ENCODE data around the gene USP24. TPM values are rescaled to one million over a fixed set of nuclear protein-coding genes. Genes with fewer than 3 reads are reported as not detected.

Gene USP24
- total RNA-seq, 1 donor from 2014 or later = 58.1 TPM

GRCh38 chr1:55040083-55040932 lies 174.9 kb downstream of the USP24 start:
- no peak overlapping the region for H3K27ac Mint-ChIP-seq
- H3K4me3 Mint-ChIP-seq = peak overlapping the region; percentile 71
- H3K36me3 Mint-ChIP-seq = no peaks in the 10 kb centered on the region
- TF ChIP-seq CTCF (IDR thresholded peaks at IDR 0.05; ENCODE audit: unreplicated experiment) = no peak
- DNase-seq (ENCODE audit: low spot score in 2 of 2, unreplicated experiment in 2 of 2) = no peak
- H3K27me3 Mint-ChIP-seq (ENCODE audit: low read depth) = peaks cover 79% of the 10 kb centered on the region
- no peaks in the 10 kb centered on the region for H3K9me3 Mint-ChIP-seq
- H3K4me1 Mint-ChIP-seq = peaks cover 17% of the 10 kb centered on the region

- peak within 1 kb of the TSS; percentile 71 for H3K4me3 Mint-ChIP-seq
- H3K27me3 Mint-ChIP-seq (ENCODE audit: low read depth) = peaks cover 84% of the 10 kb centered on the region
- DNase-seq (ENCODE audit: low spot score in 2 of 2, unreplicated experiment in 2 of 2) = peak; percentile 49 to 79
- no peak for TF ChIP-seq CTCF (IDR thresholded peaks at IDR 0.05; ENCODE audit: unreplicated experiment)
- H3K9me3 Mint-ChIP-seq = no peaks in the 10 kb centered on the region
- H3K36me3 Mint-ChIP-seq = no peaks in the 10 kb centered on the region
- peak within 1 kb of the TSS; percentile 7 for H3K27ac Mint-ChIP-seq
- H3K4me1 Mint-ChIP-seq = peaks cover 17% of the 10 kb centered on the region
These were observed 175.7 kb downstream of the USP24 start, which contains the start of gene PCSK9 for GRCh38 chr1:55039342-55040082. Gene PCSK9, plus strand, starts transcription at chr1:55039548. Its CDS starts 290 bp downstream, at chr1:55039838.

- DNase-seq (ENCODE audit: low spot score in 2 of 2, unreplicated experiment in 2 of 2) = no peak
- H3K27ac Mint-ChIP-seq = no peak overlapping the region
- no peaks in the 10 kb centered on the region for H3K9me3 Mint-ChIP-seq
- no peak for TF ChIP-seq CTCF (IDR thresholded peaks at IDR 0.05; ENCODE audit: unreplicated experiment)
- H3K27me3 Mint-ChIP-seq (ENCODE audit: low read depth) = peaks cover 86% of the 10 kb centered on the region
- peak overlapping the region; percentile 71 for H3K4me3 Mint-ChIP-seq
- H3K4me1 Mint-ChIP-seq = peaks cover 17% of the 10 kb centered on the region
- no peaks in the 10 kb centered on the region for H3K36me3 Mint-ChIP-seq
These were observed 176.2 kb downstream of the USP24 start for GRCh38 chr1:55038974-55039341.

GRCh38 chr1:55038552-55038838 lies 176.7 kb downstream of the USP24 start:
- Mint-ChIP-seq H3K27me3 (ENCODE audit: low read depth) (peaks cover 84% of the 10 kb centered on the region), H3K4me1 (peaks cover 17% of the 10 kb centered on the region), H3K36me3 (no peaks in the 10 kb centered on the region), H3K27ac (no peak overlapping the region), H3K9me3 (no peaks in the 10 kb centered on the region), H3K4me3 (no peak overlapping the region)
- no peak for DNase-seq (ENCODE audit: low spot score in 2 of 2, unreplicated experiment in 2 of 2)
- TF ChIP-seq CTCF (IDR thresholded peaks at IDR 0.05; ENCODE audit: unreplicated experiment) = no peak

- no peak overlapping the region for H3K4me3 Mint-ChIP-seq
- H3K4me1 Mint-ChIP-seq = peaks cover 17% of the 10 kb centered on the region
- TF ChIP-seq CTCF (IDR thresholded peaks at IDR 0.05; ENCODE audit: unreplicated experiment) = no peak
- H3K36me3 Mint-ChIP-seq = no peaks in the 10 kb centered on the region
- no peak overlapping the region for H3K27ac Mint-ChIP-seq
- H3K27me3 Mint-ChIP-seq (ENCODE audit: low read depth) = peaks cover 83% of the 10 kb centered on the region
- DNase-seq (ENCODE audit: low spot score in 2 of 2, unreplicated experiment in 2 of 2) = no peak
- H3K9me3 Mint-ChIP-seq = no peaks in the 10 kb centered on the region
These were observed 177.2 kb downstream of the USP24 start for GRCh38 chr1:55037733-55038551.

Data from mesothelial cell of epicardium (in vitro differentiated cells).